Hepatocyte (in vitro differentiated cells): ENCODE measurements around the gene MTA1. TPM values are rescaled to one million over a fixed set of nuclear protein-coding genes. Genes with fewer than 3 reads are reported as not detected.

Experiments used
- DNase-seq: peaks from one replicate; pipeline ENCODE4 v3.0.0-alpha.2; 2016; ENCODE audit warnings: low spot score
- H2AFZ ChIP-seq: fragments of 200-600 bp; sonication (generic); 2 replicates; pipeline ENCODE4 v1.6.0; 2016; ENCODE audit warnings: antibody characterized with exemption, mild to moderate bottlenecking
- H3K27ac ChIP-seq: fragments of 200-600 bp; sonication (generic); 2 replicates; pipeline ENCODE4 v1.5.1; 2016; ENCODE audit warnings: mild to moderate bottlenecking
- H3K27me3 ChIP-seq: fragments of 200-600 bp; sonication (generic); 2 replicates; pipeline ENCODE4 v1.6.1; 2016
- H3K36me3 ChIP-seq: fragments of 200-600 bp; sonication (generic); replicated peaks from 2 replicates; pipeline ENCODE4 v1.5.1; 2016; ENCODE audit warnings: low read depth; ENCODE audit not compliant: insufficient read depth
- H3K4me1 ChIP-seq: fragments of 200-600 bp; sonication (generic); 2 replicates; pipeline ENCODE4 v1.5.1; 2016; ENCODE audit warnings: mild to moderate bottlenecking, moderate library complexity; ENCODE audit not compliant: insufficient read depth
- H3K4me2 ChIP-seq: fragments of 200-600 bp; sonication (generic); 2 replicates; pipeline ENCODE4 v1.6.0; 2016
- H3K4me3 ChIP-seq: fragments of 200-600 bp; sonication (generic); 2 replicates; pipeline ENCODE4 v1.5.1; 2016; ENCODE audit warnings: mild to moderate bottlenecking
- H3K79me2 ChIP-seq: fragments of 200-600 bp; sonication (generic); 2 replicates; pipeline ENCODE4 v1.6.0; 2017; ENCODE audit warnings: mild to moderate bottlenecking
- H3K9me2 ChIP-seq: fragments of 200-600 bp; sonication (generic); replicated peaks from 2 replicates; pipeline ENCODE4 v1.6.0; 2017; ENCODE audit warnings: mild to moderate bottlenecking; ENCODE audit not compliant: insufficient read depth
- H3K9me3 ChIP-seq: fragments of 200-600 bp; sonication (generic); 2 replicates; pipeline ENCODE4 v1.5.1; 2016; ENCODE audit warnings: low read depth, mild to moderate bottlenecking
- H4K20me1 ChIP-seq: fragments of 200-600 bp; sonication (generic); 2 replicates; pipeline ENCODE4 v1.6.0; 2016; ENCODE audit warnings: mild to moderate bottlenecking; ENCODE audit not compliant: insufficient read depth, poor library complexity, severe bottlenecking
- CTCF ChIP-seq: fragments of 200-600 bp; sonication (generic); IDR thresholded peaks from 2 replicates; pipeline ENCODE4 v1.5.1; 2016; ENCODE audit warnings: antibody characterized with exemption, mild to moderate bottlenecking; ENCODE audit not compliant: poor library complexity
- EZH2 ChIP-seq: fragments of 200-600 bp; sonication (generic); IDR thresholded peaks from 2 replicates; pipeline ENCODE4 v1.6.1; 2016; ENCODE audit warnings: antibody characterized with exemption, mild to moderate bottlenecking, borderline replicate concordance
- EZH2phosphoT487 ChIP-seq: fragments of 200-600 bp; sonication (generic); IDR thresholded peaks from one replicate; pipeline ENCODE4 v1.6.1; 2018; ENCODE audit warnings: antibody characterized with exemption, mild to moderate bottlenecking, low read depth, moderate library complexity; ENCODE audit not compliant: unreplicated experiment, severe bottlenecking
- WGBS: methylation state at CpG from one replicate; pipeline ENCODE4 v1.1.6; 2016; ENCODE audit warnings: low lambda C conversion rate; ENCODE audit errors: missing lambda C conversion rate; 5-methylcytosine and 5-hydroxymethylcytosine counted together
- polyA plus RNA-seq: library from polyadenylated mRNA; unstranded; fragments of >200 nt; fragmentation: Nextera tagmentation; extraction: Ambion mirVana; gene quantifications from 2 replicates; pipeline ENCODE4 v1.2.1, GENCODE V29; 2016
- total RNA-seq: library from RNA; depleted of rRNA; stranded (reverse); fragments of >200 nt; gene quantifications from 2 replicates; pipeline ENCODE4 v1.2.3, GENCODE V29; 2014

Gene MTA1
- total and polyA plus RNA-seq, 2 experiments from 2014 or later: 48.1 to 52.7 TPM

GRCh38 chr14:105439710-105440553 lies 20.3 kb downstream of the MTA1 start:
- no peaks in the 10 kb centered on the region for H3K9me2 ChIP-seq
- no peak for TF ChIP-seq EZH2phosphoT487
- TF ChIP-seq CTCF: no peak
- TF ChIP-seq EZH2: no peak
- H3K9me3 ChIP-seq: no peaks in the 10 kb centered on the region
- no peak overlapping the region for H3K4me3 ChIP-seq
- H3K36me3 ChIP-seq: no peaks in the 10 kb centered on the region
- no peak overlapping the region for H3K27ac ChIP-seq
- 92% methylated on average over 26 of the region's 33 CpGs for WGBS
- H2AFZ ChIP-seq: no peak overlapping the region
- H3K4me2 ChIP-seq: no peak overlapping the region
- peaks cover 22% of the 10 kb centered on the region for H4K20me1 ChIP-seq
- no peak for DNase-seq
- no peaks in the 10 kb centered on the region for H3K4me1 ChIP-seq
- H3K27me3 ChIP-seq: no peaks in the 10 kb centered on the region
- H3K79me2 ChIP-seq: peaks cover 33% of the 10 kb centered on the region

DNA sequence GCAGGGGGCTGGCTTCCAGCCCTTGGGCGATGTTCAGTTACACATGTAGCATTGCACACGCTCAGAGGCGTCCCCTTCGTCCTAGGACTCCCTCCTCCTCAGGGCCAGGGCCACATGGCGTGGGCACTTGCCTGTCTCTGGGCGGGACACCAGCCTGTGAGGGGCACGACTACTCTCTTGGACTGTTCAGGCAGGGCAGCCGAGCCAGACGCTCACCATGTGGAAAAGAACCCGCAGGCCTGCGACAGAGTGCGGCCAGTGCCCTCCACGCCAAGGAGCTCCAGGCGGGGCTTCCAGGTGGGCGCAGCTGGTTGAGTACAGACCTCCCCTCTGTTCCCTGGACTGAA lies 20.9 kb downstream of the MTA1 start:
- Histone ChIP-seq H3K4me2 (no peak overlapping the region), H3K4me1 (no peaks in the 10 kb centered on the region), H3K9me3 (no peaks in the 10 kb centered on the region), H3K36me3 (no peaks in the 10 kb centered on the region), H3K27me3 (no peaks in the 10 kb centered on the region), H3K9me2 (no peaks in the 10 kb centered on the region), H3K4me3 (no peak overlapping the region), H4K20me1 (peaks cover 22% of the 10 kb centered on the region), H3K79me2 (peaks cover 27% of the 10 kb centered on the region), H2AFZ (no peak overlapping the region), H3K27ac (no peak overlapping the region)
- no peak for DNase-seq
- TF ChIP-seq EZH2phosphoT487: no peak
- no peak for TF ChIP-seq CTCF
- no peak for TF ChIP-seq EZH2
- 98% methylated on average over 15 of the region's 15 CpGs for WGBS

DNA sequence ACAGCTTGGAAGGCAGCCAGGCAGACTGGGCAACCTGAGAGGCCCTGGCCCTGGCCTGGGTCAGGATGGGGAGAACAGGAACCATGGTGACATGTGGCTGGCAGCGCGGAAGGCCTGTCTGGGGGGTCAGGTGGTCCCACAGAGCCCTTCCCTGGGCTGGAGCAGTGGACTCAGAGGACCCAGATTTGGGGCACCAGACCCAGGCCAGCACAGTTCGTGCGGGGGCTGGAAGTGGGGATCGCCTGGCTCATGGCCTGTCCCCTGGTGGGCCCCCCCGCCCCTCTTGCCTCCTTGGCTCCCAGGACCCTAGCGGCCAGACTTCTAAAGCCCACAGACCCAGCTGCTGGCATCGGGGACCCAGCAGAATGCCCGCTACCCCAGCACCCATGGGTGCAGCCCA lies 21.4 kb downstream of the MTA1 start:
- H3K27me3 ChIP-seq: no peaks in the 10 kb centered on the region
- no peak overlapping the region for H3K4me2 ChIP-seq
- no peak for TF ChIP-seq EZH2
- no peak for TF ChIP-seq EZH2phosphoT487
- TF ChIP-seq CTCF: no peak
- 98% methylated on average over 5 of the region's 9 CpGs for WGBS
- H4K20me1 ChIP-seq: peaks cover 22% of the 10 kb centered on the region
- no peaks in the 10 kb centered on the region for H3K9me2 ChIP-seq
- no peaks in the 10 kb centered on the region for H3K36me3 ChIP-seq
- no peak overlapping the region for H3K4me3 ChIP-seq
- DNase-seq: no peak
- H3K79me2 ChIP-seq: peaks cover 22% of the 10 kb centered on the region
- H3K27ac ChIP-seq: no peak overlapping the region
- no peaks in the 10 kb centered on the region for H3K4me1 ChIP-seq
- no peak overlapping the region for H2AFZ ChIP-seq
- no peaks in the 10 kb centered on the region for H3K9me3 ChIP-seq
